Pulmonary artery endothelial cell (primary cell): ENCODE data around the gene MYOZ2. TPM values are rescaled to one million over a fixed set of nuclear protein-coding genes. Genes with fewer than 3 reads are reported as not detected.

Source experiments
- DNase-seq: peaks from one replicate; pipeline ENCODE4 v3.0.0-alpha.2; 2011; ENCODE audit warnings: low read depth, low spot score
- total RNA-seq: library from RNA; depleted of rRNA; stranded (reverse); fragments of >200 nt; gene quantifications from 2 replicates; pipeline ENCODE4 v1.2.3, GENCODE V29; 2014

MYOZ2 gene
- total RNA-seq = 0.20 TPM in 1 of 2 replicates, not detected in the other

DNA sequence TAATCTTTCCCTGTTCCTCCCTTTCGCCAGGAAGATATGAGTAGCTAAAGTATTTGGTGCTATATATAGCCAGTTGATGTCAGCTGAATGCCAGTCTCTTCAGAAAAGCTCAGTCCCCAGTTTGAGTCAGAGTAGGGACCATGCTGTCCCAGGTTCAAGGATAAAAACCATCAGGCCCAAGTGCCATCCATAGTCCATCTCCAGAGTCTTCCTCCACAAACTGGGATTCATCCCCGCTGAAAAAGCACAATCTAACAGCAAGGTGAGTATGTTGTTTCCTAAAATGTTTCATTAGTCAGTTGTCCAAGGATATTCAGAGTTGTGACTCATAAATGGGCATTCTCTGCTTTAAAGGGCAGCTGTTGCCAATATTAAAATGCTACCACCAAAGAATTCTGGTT is at the start of gene MYOZ2:
Gene MYOZ2, plus strand, starts transcription at position 112 of the 401 bp plus-strand sequence. CDS start 694 bp downstream, outside the sequence.
- no peak for DNase-seq

DNA sequence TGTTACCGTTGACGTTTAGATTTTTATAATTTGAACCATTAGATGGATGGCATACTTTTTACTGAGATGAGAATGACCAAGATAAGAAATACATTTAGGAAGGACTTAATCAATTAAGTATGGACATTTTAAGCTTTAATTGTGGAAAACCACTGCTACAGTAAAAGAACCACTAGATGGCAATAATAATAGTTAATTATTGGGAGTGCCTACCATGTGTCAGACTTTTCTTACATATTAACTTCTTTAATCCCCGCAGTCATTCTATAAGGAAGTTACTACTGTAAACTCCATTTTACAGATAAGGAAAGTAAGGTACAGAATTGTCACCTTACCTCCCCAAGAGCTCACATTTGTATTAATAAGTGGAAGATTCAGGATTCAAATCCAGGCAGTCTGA is 48.5 kb upstream of the MYOZ2 start:
- DNase-seq = no peak

DNA sequence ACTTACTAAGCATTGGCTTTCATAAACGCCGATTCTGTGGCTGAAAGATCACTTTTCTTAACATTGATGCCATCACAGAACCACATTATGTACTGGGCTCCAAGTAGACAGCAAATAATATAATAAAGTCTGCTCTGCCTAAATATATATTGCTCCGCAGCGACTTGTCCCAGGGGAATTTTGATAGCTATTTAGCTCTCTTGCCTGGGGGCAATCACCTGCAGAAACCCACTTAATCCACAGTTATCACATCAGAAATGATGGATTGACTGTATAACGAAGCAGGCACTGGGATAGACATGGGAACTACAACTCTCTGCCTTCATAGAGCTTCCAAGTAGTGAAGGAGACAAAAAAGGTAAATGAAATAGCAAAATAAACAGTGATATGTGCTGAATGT is 48.0 kb upstream of the MYOZ2 start:
- no peak for DNase-seq

DNA sequence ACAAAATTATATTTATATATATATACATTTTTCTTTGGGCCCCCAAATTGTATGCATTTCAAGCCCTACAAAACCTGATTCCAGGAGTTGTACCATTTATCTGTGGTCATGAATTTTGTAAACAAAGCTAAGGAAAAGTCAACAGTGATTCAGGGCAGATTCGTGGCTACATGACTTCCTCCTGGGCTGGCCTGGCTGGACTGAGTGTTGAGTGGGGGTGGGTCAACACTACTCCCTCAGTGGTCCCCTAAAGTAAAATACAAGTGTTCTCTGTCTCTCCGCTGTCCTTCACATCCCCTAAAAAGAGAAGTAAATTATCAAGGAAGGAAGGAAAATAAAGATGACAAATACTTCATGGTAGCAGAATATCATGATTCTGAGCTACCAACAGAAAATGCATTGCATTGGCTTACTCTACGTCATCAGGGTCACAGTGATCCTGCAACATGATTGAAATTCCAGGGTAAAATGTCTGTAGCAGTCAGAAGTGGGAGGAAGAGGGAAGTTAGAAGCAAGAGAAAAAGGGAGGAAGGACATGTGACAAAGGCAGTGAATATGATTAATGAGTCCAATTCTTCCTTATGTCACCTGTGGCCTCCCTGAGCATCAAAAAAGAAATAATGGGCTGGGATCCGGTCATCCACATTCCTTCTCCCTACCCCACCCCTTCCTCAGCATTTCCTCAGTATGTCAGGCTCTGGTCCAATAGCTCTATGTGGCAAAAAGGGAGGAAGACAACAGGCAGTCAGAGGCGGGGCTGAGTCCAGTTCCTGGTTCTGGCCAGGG is 42.4 kb upstream of the MYOZ2 start:
- no peak for DNase-seq

DNA sequence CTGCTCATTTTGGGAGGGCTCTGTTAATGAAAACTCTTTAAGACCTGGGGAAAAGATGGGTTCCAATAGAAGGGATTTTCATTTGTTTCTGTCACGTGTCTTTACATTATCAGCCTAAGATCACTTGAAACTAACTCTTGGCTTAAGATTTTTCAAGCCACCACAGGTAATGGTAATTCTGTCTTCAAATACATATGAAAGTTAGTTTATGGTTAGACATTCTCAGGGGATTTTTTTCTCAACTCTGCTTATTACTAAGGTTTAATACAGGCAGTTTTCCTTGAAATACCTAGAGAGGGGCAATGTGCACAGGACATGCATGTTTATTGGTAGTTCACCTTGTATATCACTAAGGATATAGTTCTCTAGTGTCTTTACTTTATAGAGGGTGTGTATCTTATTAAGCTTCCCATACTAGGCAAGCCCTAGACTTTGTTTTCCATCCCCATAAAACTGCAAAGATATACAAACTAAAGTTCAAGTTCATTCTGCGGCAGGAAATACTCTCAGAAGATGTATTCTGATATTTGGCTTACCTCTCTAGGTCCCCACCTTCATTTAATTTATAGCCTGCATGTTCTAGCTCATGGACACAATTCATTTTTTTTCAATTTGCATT is 38.2 kb upstream of the MYOZ2 start:
- no peak for DNase-seq

DNA sequence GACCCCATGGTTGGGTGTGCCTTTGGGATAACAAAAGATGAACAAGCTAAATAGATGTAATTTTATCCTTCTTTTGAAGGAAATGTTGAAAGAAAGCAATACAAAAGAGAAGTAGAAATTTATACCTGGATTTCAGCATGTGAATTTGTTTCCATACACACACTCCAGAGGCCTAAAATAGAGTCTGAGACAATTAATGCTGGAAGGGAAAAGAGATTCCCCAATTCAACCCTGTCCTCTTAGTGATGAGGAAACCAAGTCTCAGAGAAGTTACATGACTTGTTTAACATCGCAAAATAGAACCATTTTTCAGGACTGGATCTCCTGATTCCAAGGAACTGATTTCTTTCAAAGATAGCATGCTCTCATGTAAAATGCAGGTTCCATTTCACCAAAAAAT is 37.3 kb upstream of the MYOZ2 start:
- no peak for DNase-seq

DNA sequence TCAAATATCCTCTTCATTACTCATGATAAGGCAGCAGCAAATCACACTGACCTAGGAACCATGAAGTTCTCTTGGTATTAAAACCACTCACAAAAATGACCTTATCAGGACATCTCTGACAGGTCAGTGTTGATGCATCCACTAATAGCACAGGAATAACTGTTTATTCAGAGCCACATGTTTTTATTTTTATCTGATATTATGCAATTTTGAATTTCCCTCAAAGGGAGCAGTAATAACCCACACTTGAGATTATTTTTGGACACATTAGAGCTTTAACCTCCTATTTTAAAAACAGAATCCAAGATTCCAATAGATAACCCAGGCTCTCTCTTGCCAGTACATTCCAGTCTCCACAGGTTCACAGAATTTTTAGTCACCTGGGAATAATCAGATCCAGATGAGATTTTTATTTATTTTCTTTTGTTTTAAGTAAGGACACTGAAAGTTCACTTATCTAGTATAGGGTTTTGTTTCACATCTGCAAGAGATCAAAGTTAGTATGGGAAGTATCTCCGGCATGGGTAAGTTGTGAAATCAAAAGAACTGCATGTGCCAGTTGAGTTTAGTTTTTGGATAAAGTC is 36.3 kb upstream of the MYOZ2 start:
- no peak for DNase-seq

DNA sequence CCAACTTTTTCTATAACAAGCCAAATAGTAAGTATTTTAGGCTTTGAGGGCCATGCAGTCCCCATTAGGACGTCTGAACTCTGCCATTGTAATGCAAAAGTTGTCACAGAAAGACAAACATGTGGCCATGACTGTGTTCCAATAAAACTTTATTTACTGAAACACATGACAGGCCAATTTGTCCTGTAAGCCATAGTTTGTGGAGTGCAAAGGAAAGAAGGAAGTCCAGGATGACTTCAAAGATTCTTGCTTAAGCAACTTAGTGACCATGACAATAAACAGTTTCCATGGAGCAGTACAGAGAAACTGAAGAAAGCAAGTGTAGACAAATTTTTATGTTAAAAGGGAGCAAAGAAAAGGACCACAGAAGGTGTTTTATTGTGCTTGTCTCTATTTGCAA is 35.0 kb upstream of the MYOZ2 start:
- no peak for DNase-seq

DNA sequence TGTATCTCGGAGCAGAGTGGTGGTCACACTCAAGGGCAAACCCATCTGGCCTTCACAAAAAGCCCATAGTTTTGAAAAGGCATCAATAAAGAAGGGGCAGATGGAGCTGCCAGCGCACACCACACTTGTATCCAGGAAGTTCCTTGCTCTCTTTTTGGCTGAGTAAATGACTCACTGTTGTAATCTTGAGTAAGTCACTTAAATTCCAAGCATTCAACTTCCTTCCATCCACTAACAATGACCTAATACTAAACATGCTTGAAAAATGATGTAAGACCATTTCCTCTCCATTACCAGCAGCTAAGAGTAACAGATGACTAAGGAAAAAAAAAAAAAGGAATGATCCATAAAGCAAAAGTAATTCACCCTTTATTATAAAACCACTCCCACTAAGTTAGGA is 32.4 kb upstream of the MYOZ2 start:
- DNase-seq = peak; percentile 94

DNA sequence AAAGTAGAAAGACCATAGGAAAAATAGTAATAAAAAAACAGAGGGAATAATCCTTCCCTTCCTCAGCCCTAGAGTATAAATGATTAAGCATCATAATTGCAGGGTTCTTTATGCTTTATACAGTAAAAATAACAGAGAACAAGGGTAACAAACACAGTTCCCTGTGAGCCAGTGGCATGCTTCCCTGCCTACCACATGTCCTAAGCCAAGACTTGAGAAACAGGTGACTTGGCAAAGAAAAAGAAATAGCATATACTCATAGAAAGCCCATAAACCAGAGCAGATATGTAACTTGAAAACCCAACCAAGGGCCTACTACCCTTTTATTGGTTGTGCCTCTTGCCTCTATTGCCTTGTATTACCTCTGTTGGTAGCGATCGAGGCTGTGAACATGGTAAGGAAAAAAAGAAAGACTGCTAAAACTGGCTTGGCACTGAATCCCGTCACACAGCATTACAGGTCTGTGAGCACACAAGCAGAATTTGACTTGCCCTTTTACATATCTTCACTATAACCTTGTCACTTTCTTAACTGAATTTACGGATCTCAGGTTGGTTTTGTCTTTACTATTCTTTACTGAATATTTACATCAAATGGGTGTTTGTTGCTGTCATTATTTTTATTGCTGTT is 30.9 kb upstream of the MYOZ2 start:
- DNase-seq = no peak

DNA sequence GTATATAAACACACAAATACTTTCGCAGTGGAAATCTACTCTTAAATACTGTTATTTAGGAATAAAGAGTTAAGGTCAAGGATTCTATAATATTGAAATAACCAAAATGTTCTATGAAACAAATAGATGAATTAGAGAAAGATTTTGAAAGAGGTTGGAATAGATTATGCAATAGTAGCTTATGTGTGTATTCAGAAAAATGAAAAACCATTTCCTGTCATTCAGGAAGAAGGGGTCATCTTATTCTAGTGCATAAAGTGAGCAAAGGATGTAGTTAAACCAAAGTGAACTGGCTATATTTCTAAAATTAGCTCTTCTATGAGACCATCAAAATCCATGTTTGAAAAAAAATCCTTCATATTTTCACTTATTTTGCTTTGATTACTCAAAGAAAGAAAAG is 30.0 kb upstream of the MYOZ2 start:
- DNase-seq = no peak

DNA sequence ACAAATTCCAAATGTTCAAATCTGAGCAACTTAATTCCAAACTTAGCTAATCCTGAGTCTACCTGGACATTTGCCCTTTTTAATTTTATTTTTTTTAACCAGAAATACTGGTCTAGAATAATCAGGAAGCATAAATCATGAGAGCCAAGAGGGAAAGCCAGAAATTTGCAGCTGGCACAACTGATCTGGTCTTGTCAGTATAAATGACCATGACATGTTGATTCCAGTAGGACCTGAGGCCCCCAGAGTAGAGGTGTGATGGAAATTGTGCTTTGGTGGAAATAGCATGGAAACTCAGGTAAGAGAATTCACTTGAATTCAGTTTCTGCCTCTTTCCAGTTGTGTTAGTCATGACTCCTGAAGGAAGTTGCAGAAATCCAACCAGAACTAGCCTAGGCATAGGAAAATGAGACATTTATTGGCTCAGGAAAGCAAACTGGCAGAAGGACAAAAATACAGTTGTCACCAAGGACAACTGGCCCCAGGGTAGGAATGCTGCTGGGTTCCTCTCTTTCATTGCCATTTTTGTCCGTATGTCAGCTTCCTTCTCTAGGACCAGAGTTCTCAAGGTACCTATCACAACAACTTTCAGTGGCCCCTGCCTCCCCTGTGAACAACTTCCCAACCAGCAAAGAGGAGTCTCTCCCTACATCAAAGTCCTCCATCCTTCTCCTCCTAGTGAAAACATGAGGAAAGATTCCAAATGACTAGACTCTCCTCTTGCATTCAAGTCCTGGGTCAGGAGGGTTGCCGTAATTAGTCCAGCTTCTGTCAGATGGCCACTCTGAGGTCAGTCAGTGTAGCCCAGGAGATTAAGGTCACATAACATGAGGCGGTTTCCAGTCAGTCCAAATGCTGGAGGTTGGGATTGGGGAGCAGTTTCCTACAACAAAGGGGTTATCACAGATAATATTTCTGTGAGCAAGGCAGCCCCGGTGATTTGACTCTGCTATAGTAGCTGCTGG is 29.3 kb upstream of the MYOZ2 start:
- DNase-seq = no peak

DNA sequence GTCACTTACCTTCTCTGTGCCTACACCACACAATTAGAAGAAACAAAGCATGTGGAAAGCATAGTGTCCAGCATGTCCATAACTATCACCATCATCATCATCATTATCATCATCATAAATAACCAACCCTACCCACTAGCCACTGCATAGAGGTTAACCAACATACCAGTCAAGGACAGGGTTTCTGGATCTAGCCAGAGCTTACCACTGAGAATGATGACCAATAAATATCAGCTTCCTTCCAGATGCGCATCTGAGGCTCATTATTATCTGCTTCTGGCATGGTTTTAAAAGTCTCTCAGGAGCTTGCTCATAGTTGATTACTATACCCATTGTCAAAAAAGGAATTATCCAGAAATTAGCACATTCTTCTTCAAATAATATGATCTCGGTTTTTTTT is 25.5 kb upstream of the MYOZ2 start:
- DNase-seq = no peak

DNA sequence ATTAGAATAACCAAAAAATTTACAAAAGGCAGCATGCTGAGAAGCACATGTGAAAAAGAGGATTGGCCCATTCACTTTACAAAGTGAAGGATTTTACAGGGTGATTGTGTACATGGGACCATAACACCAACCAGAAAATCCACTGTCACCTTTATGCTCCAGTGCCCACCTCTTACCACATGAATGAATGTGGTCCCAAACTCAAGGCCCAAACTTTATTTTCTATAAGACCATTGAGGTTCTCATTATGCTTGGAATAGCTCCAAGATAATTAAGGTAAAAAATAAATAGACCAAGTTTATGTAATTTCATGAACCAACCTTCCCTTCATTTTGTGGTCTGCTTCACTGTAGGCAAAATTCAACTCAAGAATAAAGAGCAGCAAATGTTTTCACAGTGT is 24.3 kb upstream of the MYOZ2 start:
- DNase-seq = no peak

DNA sequence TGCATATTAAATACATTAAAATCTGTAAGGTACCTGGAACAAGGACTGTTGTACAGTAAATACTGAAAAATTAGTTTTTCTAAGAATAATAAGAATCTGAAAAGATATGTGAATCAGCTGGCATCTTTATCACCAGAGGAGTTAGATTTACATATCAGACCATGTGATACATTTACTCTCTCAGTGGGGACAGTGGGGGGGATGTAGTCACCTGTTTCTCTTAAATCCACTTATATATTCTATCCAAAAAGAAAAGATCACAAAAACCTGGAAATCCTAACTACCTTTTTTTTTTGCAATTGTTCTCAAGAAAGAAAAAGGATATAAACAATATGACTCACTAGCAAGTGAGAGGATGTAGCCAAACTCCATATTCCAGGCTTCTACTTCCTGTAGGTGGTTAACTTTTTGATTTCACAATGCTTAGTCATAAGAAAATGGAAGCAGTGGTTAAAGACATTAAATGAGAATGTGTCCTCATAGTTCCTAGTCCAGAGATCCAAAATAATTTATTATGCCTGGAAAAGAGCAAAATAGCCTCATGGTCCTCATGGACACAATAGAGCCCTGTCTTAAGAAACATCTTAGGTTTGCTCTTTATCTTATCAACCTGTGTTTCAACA is 22.5 kb upstream of the MYOZ2 start:
- DNase-seq = peak; percentile 84

DNA sequence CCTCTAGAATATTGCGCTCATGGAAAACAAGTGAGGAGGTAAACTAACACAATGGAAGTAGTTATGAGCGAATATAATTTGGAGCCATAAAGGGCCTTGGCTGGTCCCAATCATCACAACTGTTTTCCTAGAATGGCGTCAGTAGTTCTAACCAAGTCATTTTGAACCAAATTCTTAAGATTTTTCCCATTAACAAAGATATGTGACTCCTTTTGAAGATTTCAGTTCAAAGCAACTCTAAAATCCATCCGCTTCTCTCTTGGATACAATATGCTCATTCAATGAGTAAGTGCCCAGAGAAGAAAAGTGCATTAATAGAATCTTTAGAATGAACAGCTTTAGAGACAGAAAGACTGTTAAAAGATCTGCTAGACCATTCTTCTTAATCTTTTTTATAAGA is 19.6 kb upstream of the MYOZ2 start:
- DNase-seq = no peak

DNA sequence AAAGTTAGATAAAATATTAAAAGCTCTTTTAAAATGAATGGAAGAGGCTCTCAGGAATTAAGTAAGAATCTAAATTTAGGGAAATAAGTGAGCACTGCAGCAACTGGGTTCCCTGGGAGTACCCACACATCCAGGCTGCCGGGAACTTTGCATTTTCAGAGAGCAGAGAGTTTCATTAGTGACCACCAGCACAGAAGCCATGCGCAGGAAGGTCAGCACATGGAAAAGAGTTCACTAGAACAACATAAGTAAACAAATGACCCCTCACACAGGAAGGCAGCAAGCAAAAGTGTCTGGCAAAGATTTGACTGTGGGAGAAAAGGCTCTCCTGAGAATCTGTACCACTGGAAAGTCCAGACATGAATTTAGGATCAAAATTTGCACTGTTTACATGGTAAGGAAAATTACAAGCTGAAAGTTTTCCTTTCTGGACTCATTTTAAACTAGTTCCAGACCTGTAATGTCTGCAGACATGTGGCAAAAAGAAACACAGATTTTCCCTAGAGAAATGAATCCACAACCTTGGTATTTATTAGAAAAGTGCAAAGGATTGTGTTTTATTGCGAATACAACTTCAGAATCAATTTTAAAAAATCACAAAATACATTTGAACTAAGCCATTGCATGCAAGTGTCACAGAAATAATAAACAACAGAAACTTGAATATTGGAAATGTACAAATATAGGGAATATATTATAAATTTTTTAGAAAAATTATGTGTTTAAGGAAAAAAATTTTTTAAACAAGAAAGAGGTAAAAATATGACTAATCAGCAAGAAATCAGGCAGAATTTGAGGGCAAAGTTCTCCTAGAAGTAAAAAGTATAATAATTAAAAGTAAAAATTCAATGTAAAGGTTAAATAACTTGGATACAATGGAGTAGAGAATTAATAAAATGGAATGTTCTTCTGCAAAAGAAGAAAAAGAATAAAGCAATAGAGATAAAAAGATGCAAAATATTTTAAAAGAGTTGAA is 18.4 kb upstream of the MYOZ2 start:
- no peak for DNase-seq

DNA sequence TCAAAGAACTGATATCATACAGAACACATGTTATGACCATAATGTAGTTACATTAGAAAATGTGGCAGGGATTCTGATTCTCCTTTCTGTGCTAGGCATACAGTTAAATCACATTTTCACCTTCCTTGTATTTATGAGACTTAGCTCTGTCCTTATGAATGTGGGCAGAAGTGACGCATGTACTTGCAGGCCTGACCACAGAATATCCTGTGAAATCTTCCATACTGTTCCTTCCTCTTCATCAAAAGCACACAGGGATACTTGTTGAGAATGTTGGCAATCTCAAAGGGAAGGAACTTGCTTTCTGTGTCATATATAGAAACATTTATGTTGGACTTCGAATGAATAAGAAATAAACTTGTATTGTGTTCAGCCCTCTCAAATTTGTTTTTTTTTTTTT is 17.2 kb upstream of the MYOZ2 start:
- peak; percentile 55 for DNase-seq

DNA sequence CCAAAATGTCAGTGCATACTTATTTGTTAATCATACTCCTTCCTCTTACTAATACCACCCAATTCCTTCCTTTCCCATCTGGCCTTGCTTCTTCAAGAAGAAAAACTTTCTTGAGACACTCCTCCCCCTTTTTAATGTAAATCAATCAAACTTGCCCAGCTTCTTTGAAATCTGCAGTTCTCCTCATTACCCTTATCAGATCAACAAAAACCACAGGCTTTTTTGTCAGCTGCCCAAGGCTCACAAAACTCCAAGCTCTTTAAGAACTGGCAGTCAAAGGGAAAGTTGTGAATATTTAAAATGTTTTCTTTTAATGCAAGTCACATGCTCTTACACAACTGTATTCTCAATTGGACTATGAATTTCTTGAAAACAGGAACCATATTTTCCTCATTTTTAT is 11.3 kb upstream of the MYOZ2 start:
- no peak for DNase-seq

DNA sequence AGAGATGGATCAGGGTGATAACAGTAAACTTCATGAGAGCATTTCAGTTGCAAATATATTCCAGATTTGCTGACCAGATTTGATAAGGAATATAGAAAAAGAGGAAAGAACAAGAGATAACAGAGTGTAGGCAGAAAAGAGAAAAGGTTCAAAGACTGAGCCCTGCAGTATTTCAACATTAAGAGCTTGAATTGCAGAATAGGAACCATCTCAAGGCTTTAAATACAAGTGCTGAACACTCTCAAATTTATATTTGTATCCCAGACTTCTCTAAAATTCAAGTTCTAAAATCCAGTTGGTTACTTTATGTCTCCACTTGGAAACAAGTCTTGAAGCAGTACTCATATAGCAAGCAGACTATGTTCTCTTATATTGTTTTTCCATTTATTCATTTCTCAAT is 9.7 kb upstream of the MYOZ2 start:
- DNase-seq = no peak
